Effector memory CD4-positive, alpha-beta T cell (primary cell): ENCODE data around the gene DIAPH1.
A peak's percentile ranks its signal among the peaks of the same experiment; 100 is the strongest.

Experiments
- DNase-seq, 3 donors: peaks; one replicate each; pipeline ENCODE4 v3.0.0-alpha.2; 2020
- H3K27ac ChIP-seq: 2 replicates; pipeline ENCODE4 v1.7.0; 2013; ENCODE audit warnings: mild to moderate bottlenecking, low read length, moderate library complexity; ENCODE audit not compliant: insufficient read depth, poor library complexity, severe bottlenecking
- H3K27me3 ChIP-seq: replicated peaks from 2 replicates; pipeline ENCODE4 v1.7.0; 2013; ENCODE audit warnings: mild to moderate bottlenecking, low read length; ENCODE audit not compliant: insufficient read depth, control insufficient read depth, poor library complexity, severe bottlenecking
- H3K36me3 ChIP-seq: 2 replicates; pipeline ENCODE4 v1.7.0; 2013; ENCODE audit warnings: mild to moderate bottlenecking, low read length, moderate library complexity; ENCODE audit not compliant: control insufficient read depth, insufficient read depth
- H3K4me1 ChIP-seq: 2 replicates; pipeline ENCODE4 v1.7.0; 2013; ENCODE audit warnings: low read length, mild to moderate bottlenecking; ENCODE audit not compliant: control insufficient read depth, insufficient read depth, poor library complexity, severe bottlenecking
- H3K4me3 ChIP-seq: 2 replicates; pipeline ENCODE4 v1.7.0; 2013; ENCODE audit warnings: low read length, low read depth, mild to moderate bottlenecking; ENCODE audit not compliant: insufficient read depth, poor library complexity, severe bottlenecking
- H3K9me3 ChIP-seq: 2 replicates; pipeline ENCODE4 v1.7.0; 2013; ENCODE audit warnings: mild to moderate bottlenecking, low read length, moderate library complexity; ENCODE audit not compliant: control insufficient read depth

Gene DIAPH1

DNA sequence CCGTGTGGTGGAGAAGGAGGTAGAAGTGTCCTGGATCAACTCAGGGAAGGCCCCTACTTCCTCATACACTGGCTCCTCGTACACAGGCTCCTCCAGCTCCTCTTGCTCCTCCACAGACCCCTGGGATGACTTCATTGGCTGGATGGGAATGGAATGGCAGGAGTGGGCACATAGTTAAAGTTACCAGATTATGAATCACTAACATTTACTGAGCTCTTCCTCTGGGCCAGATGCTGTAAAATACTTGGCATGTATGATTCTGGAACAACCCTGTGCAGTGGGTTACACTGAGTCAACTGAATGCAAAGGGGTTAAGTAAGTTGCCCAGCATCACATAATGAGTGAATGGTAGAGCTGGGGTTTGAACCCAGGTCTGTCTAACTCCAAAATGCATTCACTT lies 35.5 kb upstream of the DIAPH1 start:
- no peak overlapping the region for H3K27ac ChIP-seq
- H3K4me3 ChIP-seq = no peak overlapping the region
- no peaks in the 10 kb centered on the region for H3K9me3 ChIP-seq
- no peaks in the 10 kb centered on the region for H3K27me3 ChIP-seq
- no peak for DNase-seq
- H3K36me3 ChIP-seq = no peaks in the 10 kb centered on the region
- peaks cover 8% of the 10 kb centered on the region for H3K4me1 ChIP-seq

DNA sequence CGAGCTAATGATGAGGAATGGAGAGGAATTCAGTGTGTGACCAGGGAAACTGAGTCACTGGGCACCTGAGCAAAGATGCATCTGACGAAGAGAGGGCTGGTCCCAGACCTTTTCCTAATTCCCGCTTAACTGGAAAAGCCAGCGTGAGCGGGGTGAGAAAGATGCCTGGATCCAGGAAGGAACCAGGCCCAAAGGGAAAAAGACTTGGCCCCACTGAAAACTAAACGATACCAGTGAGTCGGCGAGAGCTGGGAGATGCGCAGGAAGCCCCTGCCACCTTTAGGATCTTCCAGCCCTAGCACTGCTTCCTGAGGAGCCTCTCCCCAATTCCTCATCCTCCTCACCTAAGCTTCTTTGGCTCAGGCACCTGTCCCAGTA lies 32.9 kb upstream of the DIAPH1 start:
- Histone ChIP-seq H3K27me3 (no peaks in the 10 kb centered on the region), H3K4me1 (peaks cover 8% of the 10 kb centered on the region), H3K9me3 (no peaks in the 10 kb centered on the region), H3K36me3 (peaks cover 14% of the 10 kb centered on the region), H3K4me3 (peak overlapping the region; percentile 68), H3K27ac (peak overlapping the region; percentile 72)
- DNase-seq = no peak

DNA sequence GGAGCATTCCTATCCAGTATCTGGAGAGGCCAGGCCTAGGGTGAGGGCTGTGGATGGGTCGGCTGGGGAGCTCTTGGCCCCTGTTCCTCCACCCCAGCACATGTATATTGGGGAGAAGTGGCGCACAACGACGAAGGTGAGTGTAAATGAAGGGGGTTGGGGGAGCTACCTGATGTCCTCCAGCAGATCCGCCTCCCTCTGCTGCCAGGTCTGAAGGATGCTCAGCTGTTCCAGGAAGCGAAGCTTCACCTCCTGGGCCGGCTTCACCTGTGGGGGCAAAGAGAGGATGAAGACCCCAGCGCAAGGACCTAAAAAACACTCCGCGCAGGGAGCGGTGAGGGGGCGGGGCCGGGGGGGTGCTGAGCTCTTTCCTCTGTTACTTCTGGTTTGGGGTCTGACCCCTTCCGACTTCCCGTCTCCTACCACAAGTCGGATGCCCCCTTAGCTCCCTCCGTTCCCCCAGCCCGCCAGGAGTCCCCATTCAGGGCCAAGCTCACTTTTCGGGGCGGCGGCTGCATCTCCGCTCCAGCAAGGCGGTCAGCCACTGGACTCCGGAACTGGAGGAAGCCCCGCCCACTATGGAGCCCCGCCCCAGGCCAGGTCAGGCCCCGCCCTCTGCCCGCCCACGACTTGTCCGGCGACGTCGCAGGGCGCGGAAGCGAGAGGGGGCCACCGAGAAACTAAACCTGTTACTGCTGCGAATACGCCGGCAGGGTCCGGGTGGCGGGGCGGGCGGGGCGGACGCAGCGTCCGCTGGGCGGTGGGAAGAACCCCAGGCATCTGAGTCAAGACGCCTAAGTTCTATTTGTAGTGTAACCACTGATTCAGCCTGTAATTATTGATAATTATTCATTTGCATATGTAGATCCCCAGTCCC lies 32.3 kb upstream of the DIAPH1 start, which contains the start of gene FCHSD1:
Gene FCHSD1, minus strand, starts transcription at position 568 of the 877 bp plus-strand sequence. Its CDS starts 50 bp downstream, at position 518.
- DNase-seq = peak; percentile 73 to 77 (median 76)
- Histone ChIP-seq H3K4me1 (peaks cover 8% of the 10 kb centered on the region), H3K36me3 (peaks cover 19% of the 10 kb centered on the region), H3K9me3 (no peaks in the 10 kb centered on the region), H3K4me3 (peak within 1 kb of the TSS; percentile 68), H3K27me3 (no peaks in the 10 kb centered on the region), H3K27ac (peak within 1 kb of the TSS; percentile 72)

DNA sequence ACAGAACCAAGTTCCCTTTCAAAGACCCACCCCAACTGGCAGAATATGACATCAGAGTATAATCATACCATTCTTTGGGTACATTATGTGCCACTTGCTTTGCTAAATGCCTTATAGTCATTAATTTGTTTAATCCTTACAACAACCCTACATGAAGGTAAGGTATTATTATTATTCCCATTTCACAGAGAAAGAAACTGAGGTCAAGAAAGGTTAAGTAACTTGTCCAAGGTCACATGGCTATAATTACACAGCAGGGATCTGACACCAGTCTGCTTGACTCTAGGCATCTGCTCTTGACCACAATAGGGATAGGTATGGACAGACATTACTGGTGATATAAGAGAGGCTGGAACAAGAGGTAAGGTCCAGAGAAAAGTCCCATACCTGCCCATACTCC lies 31.2 kb upstream of the DIAPH1 start:
- Histone ChIP-seq H3K9me3 (no peaks in the 10 kb centered on the region), H3K27ac (no peak overlapping the region), H3K27me3 (no peaks in the 10 kb centered on the region), H3K4me3 (no peak overlapping the region), H3K36me3 (peaks cover 30% of the 10 kb centered on the region), H3K4me1 (peaks cover 8% of the 10 kb centered on the region)
- no peak for DNase-seq

DNA sequence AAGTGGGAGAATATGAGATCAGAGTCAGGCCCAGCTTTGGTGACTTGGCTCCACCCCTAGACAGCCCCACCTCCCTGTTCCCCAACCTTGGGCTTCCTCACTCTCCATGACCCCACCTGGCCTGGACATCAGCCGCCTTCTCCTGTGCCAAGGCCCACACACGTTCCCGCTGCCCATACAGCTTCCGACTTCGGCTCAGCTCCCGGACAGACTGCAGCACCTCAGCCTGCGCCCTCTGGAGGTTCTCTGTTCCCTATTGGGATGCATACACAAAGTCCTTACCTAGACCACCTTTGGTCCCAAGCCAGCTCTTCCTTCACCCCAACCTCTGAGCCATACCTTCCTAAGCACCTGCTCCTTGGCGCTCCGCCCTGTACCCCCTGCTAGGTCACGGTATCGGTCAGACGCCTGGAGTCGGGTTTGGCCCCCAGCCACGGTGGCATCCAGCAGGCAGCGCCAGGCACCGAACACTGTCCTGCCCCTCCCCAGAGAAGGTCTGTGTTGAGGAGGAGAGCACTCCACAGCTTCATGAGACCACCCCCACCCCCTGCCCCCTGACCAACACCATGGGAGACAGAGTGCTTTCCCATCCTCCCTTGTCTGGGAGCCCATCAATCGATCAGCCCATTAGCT lies 30.4 kb upstream of the DIAPH1 start:
- Histone ChIP-seq H3K4me1 (peaks cover 8% of the 10 kb centered on the region), H3K36me3 (peaks cover 36% of the 10 kb centered on the region), H3K9me3 (no peaks in the 10 kb centered on the region), H3K27me3 (no peaks in the 10 kb centered on the region), H3K27ac (no peak overlapping the region), H3K4me3 (no peak overlapping the region)
- no peak for DNase-seq

DNA sequence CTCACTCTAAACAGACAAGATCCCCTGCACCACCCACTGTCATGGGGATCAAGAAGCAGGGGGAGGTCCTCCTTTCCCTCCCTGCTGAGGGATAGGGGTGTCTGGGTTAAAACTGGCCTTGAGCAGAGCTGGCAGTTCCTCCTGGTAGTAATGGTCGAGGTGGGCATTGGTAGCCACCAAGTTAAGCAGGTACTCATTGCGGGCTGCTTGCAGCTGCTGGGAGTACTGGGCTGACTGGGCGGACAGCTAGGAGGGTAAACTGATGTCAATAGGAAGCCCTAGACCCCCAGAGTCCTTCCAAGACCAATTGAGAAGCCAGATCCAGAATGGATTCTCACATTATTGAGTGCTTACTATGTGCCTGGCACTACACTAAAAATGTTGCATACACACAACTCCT lies 29.1 kb upstream of the DIAPH1 start:
- Histone ChIP-seq H3K36me3 (peaks cover 44% of the 10 kb centered on the region), H3K4me3 (no peak overlapping the region), H3K4me1 (peaks cover 8% of the 10 kb centered on the region), H3K27ac (no peak overlapping the region), H3K27me3 (no peaks in the 10 kb centered on the region), H3K9me3 (no peaks in the 10 kb centered on the region)
- no peak for DNase-seq

DNA sequence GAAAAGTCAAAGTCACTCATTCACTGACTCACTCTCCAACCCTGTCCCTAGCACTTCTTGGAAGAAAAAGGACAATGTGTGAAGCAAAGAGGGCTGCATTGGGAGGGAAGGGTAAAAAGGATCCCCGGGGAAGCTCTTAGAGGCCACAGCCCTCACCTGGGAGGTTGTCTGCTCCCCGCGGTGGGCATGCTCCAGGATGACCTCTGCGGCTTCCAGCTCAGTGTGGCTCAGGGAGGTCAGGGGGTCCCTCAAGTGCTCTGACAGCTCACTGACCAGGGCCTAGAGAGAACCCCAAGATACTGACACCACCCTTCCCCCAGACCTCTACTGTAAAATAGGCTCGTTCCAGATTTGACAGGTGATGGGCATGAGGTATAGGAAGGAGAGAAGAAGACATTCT lies 28.4 kb upstream of the DIAPH1 start:
- Histone ChIP-seq H3K36me3 (peaks cover 44% of the 10 kb centered on the region), H3K27ac (no peak overlapping the region), H3K4me1 (peaks cover 8% of the 10 kb centered on the region), H3K27me3 (no peaks in the 10 kb centered on the region), H3K9me3 (no peaks in the 10 kb centered on the region), H3K4me3 (no peak overlapping the region)
- DNase-seq = no peak

DNA sequence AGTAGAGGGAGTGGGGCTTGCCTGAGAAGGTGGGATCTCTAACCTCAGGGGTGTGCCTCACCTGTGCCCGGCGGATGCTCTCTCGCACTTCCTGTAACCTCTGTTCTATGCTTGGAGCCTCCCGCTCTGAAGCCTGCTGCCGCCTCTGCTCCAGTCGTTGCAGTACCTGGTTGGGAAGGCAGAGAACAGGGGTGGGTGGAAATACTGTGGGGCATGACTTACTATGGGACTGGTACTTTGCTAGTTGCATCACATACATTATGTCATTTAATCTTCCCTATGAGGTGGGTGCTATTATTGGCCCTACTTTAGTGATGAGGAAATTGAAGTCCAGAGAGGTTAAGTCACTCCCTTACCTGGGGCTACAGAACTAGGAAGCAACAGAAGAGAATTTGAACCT lies 27.2 kb upstream of the DIAPH1 start:
- no peak overlapping the region for H3K4me3 ChIP-seq
- no peak for DNase-seq

DNA sequence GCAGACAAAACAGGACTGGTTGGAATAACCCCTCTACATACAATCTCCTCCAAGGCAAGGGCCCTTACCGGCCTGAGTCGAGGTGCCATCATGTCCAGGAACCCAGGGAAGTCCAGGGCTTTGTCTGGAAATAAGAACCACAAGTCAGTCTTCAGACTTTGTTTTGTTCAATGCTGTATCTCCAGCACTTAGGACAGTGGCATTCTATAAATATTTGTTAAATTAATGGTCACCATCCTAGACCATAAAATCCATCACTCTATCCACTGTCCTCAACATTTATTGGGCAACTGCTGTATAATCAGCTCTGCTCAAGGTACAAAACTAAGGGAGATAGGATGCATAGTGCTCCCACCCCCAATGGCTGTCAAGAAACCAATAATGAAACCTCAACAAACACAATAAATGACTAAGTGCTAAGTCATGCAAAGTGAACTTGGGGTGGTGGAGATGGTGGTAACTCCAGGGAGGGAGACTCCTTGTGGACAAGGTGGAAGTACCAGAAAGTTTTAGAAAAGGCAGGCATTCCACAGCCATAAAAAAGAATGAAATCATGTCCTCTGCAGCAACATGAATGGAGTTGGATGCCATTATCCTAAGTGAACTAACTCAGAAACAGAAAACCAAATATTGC lies 23.0 kb upstream of the DIAPH1 start:
- Histone ChIP-seq H3K9me3 (no peaks in the 10 kb centered on the region), H3K36me3 (peaks cover 41% of the 10 kb centered on the region), H3K4me1 (peaks cover 9% of the 10 kb centered on the region), H3K27me3 (no peaks in the 10 kb centered on the region), H3K4me3 (no peak overlapping the region), H3K27ac (no peak overlapping the region)
- DNase-seq = no peak

More for the DNA sequence above, 27.2 kb upstream of the DIAPH1 start:
- Histone ChIP-seq H3K4me1 (peaks cover 8% of the 10 kb centered on the region), H3K27ac (no peak overlapping the region), H3K9me3 (no peaks in the 10 kb centered on the region), H3K36me3 (peaks cover 47% of the 10 kb centered on the region), H3K27me3 (no peaks in the 10 kb centered on the region)

DNA sequence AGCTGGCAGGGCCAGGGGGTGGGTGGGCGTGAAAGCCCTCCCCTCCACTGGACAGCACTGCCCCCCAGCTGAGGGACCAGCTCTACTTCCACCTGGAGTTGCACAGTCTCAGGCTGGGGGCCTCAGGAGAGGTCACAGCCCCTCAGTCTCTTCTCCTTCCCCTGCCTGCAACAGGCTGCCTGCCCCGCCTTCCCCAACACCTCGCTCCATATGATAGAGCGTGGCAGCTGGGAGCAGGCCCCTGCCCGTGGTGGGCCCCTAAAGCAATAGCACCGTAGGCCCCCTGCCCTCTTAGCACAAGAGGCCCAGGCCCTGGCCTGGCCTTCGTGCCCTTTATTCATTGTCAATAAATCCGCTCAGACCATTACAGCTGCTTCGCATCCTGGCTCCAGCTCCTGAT lies 21.9 kb upstream of the DIAPH1 start:
- no peak for DNase-seq
- peaks cover 33% of the 10 kb centered on the region for H3K36me3 ChIP-seq
- no peaks in the 10 kb centered on the region for H3K27me3 ChIP-seq
- H3K4me3 ChIP-seq = no peak overlapping the region
- H3K27ac ChIP-seq = no peak overlapping the region
- no peaks in the 10 kb centered on the region for H3K9me3 ChIP-seq
- H3K4me1 ChIP-seq = peaks cover 14% of the 10 kb centered on the region
